ENCODE results near the gene UTP25.
"Not testable (repeated sequence)": the region's sequence is repeated elsewhere in the genome, so short reads cannot be mapped to it uniquely, and the experiment has no call there.

Gene UTP25

GRCh38 chr1:209876078-209876800 lies 48.5 kb downstream of the UTP25 start:
- DNase-seq: no peak

- DNase-seq: no peak
Measured at GRCh38 chr1:209877087-209877764, 49.5 kb downstream of the UTP25 start.

GRCh38 chr1:209878964-209879363 lies 51.2 kb downstream of the UTP25 start:
- no peak for DNase-seq

- no peak for DNase-seq
Measured at GRCh38 chr1:209879539-209879938, 51.8 kb downstream of the UTP25 start.

GRCh38 chr1:209880031-209880430 lies 52.3 kb downstream of the UTP25 start:
- DNase-seq: no peak

- no peak for DNase-seq
Measured at GRCh38 chr1:209881619-209882018, 53.8 kb downstream of the UTP25 start.

- no peak for DNase-seq
Measured at GRCh38 chr1:209882286-209882685, 54.5 kb downstream of the UTP25 start.

GRCh38 chr1:209882942-209883340 lies 55.2 kb downstream of the UTP25 start:
- DNase-seq: no peak

- no peak for DNase-seq
Measured at GRCh38 chr1:209883341-209883971, 55.7 kb downstream of the UTP25 start.

GRCh38 chr1:209884249-209884648 lies 56.5 kb downstream of the UTP25 start:
- no peak for DNase-seq

- no peak for DNase-seq
Measured at GRCh38 chr1:209884665-209885117, 56.9 kb downstream of the UTP25 start.

GRCh38 chr1:209885403-209886218 lies 57.8 kb downstream of the UTP25 start:
- DNase-seq: no peak

- DNase-seq: no peak
Measured at GRCh38 chr1:209886219-209886536, 58.4 kb downstream of the UTP25 start.

- not testable (repeated sequence) for DNase-seq
Measured at GRCh38 chr1:209888291-209889076, 60.7 kb downstream of the UTP25 start.

- no peak for DNase-seq
Measured at GRCh38 chr1:209889077-209889418, 61.3 kb downstream of the UTP25 start.

- DNase-seq: no peak
Measured at GRCh38 chr1:209890641-209891330, 63.0 kb downstream of the UTP25 start.

GRCh38 chr1:209893751-209894150 lies 66.0 kb downstream of the UTP25 start:
- DNase-seq: no peak

GRCh38 chr1:209895709-209896108 lies 67.9 kb downstream of the UTP25 start:
- DNase-seq: no peak

- no peak for DNase-seq
Measured at GRCh38 chr1:209896346-209896745, 68.6 kb downstream of the UTP25 start.

- not testable (repeated sequence) for DNase-seq
Measured at GRCh38 chr1:209898271-209898670, 70.5 kb downstream of the UTP25 start.

- DNase-seq: not testable (repeated sequence)
Measured at GRCh38 chr1:209898851-209899250, 71.1 kb downstream of the UTP25 start.

- no peak for DNase-seq
Measured at GRCh38 chr1:209899948-209900347, 72.2 kb downstream of the UTP25 start.
